Stimulated activated CD4-positive, alpha-beta T cell treated with anti-CD3 and anti-CD28 coated beads, Interleukin-1b, Interleukin-23, amount 100 ng/mL, for 48 hours (primary cell): ENCODE results near the gene MRPS30.
A peak's percentile ranks its signal among the peaks of the same experiment; 100 is the strongest.
"Not testable (repeated sequence)": the region's sequence is repeated elsewhere in the genome, so short reads cannot be mapped to it uniquely, and the experiment has no call there.

Source experiments
- DNase-seq: peaks from one replicate; pipeline ENCODE4 v3.0.0-alpha.2; 2020

MRPS30 gene

GRCh38 chr5:44808435-44809214 is at the start of gene MRPS30:
TSS of gene MRPS30 (plus strand) at chr5:44808947. CDS start at chr5:44808963, 16 bp downstream.
- DNase-seq = peak; percentile 91

- no peak for DNase-seq
These were observed 39.4 kb upstream of the MRPS30 start for GRCh38 chr5:44769200-44769876.

- DNase-seq = no peak
These were observed 38.9 kb upstream of the MRPS30 start for GRCh38 chr5:44769877-44770209.

GRCh38 chr5:44770780-44771717 is 37.7 kb upstream of the MRPS30 start:
- no peak for DNase-seq

- not testable (repeated sequence) for DNase-seq
These were observed 36.4 kb upstream of the MRPS30 start for GRCh38 chr5:44772397-44772796.

GRCh38 chr5:44774279-44774880 is 34.4 kb upstream of the MRPS30 start:
- DNase-seq = no peak

GRCh38 chr5:44779167-44779566 is 29.6 kb upstream of the MRPS30 start:
- DNase-seq = no peak

GRCh38 chr5:44783634-44784315 is 25.0 kb upstream of the MRPS30 start:
- DNase-seq = no peak

- DNase-seq = no peak
These were observed 21.0 kb upstream of the MRPS30 start for GRCh38 chr5:44787731-44788130.

GRCh38 chr5:44789372-44789995 is 19.3 kb upstream of the MRPS30 start:
- DNase-seq = not testable (repeated sequence)

GRCh38 chr5:44792031-44792673 is 16.6 kb upstream of the MRPS30 start:
- not testable (repeated sequence) for DNase-seq

GRCh38 chr5:44794371-44794770 is 14.4 kb upstream of the MRPS30 start:
- no peak for DNase-seq

- DNase-seq = no peak
These were observed 13.3 kb upstream of the MRPS30 start for GRCh38 chr5:44795496-44795895.

- DNase-seq = no peak
These were observed 10.9 kb upstream of the MRPS30 start for GRCh38 chr5:44797841-44798240.

- no peak for DNase-seq
These were observed 6.8 kb upstream of the MRPS30 start for GRCh38 chr5:44801992-44802391.

GRCh38 chr5:44806608-44807007 is 2.1 kb upstream of the MRPS30 start:
- no peak for DNase-seq

- DNase-seq = no peak
These were observed 1.5 kb upstream of the MRPS30 start for GRCh38 chr5:44807269-44807668.

- DNase-seq = peak; percentile 49
These were observed 638 bp downstream of the MRPS30 start for GRCh38 chr5:44809215-44809955.

GRCh38 chr5:44809956-44810420 is 1.2 kb downstream of the MRPS30 start:
- no peak for DNase-seq

GRCh38 chr5:44814761-44815160 is 6.0 kb downstream of the MRPS30 start:
- no peak for DNase-seq
